Limb (tissue), 2 donors: ENCODE results near the gene ZBTB40.
A peak's percentile ranks its signal among the peaks of the same experiment; 100 is the strongest.

Experiments
- DNase-seq, 2 donors: peaks; one replicate each; pipeline ENCODE4 v3.0.0-alpha.2; 2016; ENCODE audit errors: extremely low spot score in 2 of 2

The ZBTB40 gene

DNA sequence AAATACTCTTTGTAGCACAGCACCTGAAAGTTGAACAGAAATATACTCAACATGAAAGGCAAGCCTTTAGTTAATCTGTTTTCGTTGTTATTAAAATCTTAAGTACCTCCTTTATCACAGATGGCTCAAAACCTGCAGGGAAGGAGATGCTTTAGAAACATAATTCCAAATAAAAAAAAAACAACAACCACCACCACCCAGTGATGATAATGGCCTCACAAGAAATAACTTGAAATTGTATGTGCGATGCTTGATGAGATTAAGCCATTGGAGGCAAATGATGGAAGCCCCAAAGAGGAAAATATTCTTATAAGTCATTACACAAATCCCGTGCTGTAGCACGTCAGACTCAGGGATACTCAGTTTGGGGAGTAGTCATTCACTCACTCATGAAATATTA lies 24.9 kb upstream of the ZBTB40 start:
- DNase-seq = no peak

DNA sequence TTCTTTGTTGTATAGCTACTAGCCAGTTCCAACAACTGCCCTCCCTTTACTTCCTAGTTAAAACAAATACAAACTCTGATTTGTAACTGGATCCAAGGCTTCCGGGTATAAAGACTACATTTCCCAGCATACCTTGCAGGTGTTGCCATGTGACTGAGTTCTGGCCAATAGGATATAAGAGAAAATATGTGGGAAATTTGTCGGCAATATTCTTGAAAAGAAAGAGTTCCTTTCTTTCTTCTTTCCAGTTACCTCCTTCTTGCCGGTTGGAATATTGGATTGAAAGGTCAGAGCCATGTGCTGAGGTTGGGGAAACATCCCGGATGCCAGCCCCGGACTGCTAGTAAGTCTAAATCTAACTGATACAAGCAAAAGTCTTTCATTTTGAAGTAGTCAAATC lies 23.0 kb upstream of the ZBTB40 start:
- peak in 1 of 2 donors; percentile 77 for DNase-seq

DNA sequence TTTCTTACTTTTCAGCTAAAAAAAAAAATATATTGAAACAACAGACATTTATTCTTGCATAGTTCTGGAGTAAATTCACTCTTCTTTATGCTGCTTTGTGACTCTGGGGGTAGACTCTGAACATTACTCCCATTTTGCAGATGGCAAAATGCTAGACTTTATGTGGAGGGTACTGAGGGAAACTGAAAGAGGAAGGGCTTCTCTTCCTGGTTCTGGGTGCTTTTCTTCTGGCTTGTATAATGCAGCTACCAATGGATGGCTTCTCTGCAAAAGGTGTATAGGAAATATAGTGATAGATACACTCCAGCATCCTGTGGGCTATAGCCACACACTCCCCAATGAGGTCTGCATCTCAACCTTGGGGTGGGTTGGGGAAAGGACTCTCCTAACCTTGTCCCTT lies 19.7 kb upstream of the ZBTB40 start:
- DNase-seq = no peak

DNA sequence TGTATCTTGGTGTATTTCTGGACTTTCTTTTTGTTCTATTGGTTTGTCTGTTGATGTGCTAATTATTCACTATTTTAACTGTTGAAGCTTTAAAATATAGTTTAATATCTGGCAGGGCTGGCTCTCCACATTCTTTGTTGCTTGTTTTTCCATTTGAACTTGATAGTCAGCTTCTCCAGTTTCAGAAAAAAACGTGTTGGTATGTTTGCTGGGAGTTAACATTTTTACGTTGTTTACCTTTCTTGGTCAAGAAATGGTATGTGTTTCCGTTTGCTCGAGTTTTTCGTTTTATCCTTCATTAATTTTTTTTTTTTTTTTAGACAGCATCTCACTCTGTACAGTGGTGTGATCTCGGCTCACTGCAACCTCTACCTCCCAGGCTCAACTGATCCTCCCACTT lies 16.9 kb upstream of the ZBTB40 start:
- no peak for DNase-seq

DNA sequence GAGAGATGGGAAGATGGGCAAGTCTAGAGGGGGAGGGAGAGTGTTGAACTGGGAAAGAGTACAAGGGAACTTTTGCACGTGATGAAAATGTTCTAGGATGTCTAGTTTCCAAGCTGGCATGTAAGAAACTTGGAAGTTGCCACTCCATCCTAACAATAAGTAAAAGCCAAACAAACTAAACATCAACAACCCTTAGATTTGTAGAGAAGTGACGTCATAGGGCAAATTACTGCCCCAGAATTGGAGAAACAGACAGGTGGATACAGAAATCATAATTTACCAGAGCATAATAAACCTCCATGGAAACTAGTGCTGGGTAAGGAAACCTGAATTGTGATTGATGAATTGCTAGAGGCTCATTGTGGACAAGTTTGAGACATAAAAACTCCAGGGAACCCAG lies 14.7 kb upstream of the ZBTB40 start:
- no peak for DNase-seq

DNA sequence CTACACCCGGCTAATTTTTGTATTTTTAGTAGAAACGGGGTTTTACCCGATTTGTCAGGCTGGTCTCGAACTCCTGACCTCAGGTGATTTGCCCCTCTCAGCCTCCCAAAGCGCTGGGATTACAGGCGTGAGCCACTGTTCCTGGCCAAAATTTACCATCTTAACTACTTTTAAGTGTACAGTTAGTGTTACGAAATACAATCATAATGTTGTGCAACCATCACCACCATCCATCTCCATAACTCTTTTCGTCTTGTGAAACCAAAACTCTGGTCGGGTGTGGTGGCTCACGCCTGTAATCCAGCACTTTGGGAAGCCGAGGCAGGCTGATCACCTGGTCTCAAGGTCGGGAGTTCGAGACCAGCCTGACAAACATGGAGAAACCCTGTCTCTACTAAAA lies 14.1 kb upstream of the ZBTB40 start:
- no peak for DNase-seq

DNA sequence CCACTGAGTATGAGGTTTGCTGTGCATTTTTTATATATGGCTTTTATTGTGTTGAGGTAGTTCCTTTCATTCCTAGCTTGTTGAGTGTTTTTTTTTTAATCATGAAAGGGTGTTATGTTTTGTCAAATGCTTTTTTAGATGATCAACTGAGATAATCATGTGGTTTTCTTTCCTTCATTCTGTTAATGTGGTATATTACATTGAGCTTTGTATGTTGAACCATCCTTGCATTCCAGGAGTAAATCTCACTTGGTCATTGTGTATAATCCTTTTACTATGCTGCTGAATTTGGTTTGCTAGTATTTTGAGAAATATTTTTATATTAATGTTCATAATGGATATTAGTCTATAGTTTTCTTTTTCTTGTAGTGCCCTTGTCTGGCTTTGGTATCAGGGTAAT lies 11.1 kb upstream of the ZBTB40 start:
- DNase-seq = no peak

DNA sequence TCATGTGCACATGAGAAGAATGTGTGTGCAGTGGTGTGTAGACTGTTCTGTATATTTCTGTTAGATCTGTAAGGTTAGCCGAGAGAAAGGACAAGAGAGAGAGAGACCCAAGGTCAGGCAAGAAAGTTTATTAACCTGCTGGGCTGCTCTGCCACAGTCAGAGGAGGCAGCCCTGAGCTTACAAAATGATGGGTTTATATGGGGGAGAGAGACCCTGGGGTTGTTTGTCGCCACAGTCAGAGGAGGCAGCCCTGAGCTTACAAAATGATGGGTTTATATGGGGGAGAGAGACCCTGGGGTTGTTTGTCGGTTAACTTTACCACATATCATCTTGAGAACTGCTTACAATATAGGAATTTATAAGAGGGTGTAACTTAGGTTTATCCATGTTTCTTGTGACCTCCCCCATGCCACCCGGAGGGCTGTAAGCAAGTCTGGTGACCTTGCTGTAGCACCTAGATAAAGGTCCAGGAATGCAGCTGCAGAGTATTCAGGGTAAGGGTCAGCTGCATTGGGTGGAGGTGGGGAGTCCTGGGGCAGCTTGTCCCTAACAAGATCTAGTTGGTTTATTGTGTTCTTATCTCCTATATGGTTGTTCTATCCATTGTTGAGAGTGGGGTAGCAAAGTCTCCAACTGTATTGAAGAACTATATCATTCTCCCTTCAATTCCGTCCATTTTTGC lies 9.3 kb upstream of the ZBTB40 start:
- DNase-seq = no peak

DNA sequence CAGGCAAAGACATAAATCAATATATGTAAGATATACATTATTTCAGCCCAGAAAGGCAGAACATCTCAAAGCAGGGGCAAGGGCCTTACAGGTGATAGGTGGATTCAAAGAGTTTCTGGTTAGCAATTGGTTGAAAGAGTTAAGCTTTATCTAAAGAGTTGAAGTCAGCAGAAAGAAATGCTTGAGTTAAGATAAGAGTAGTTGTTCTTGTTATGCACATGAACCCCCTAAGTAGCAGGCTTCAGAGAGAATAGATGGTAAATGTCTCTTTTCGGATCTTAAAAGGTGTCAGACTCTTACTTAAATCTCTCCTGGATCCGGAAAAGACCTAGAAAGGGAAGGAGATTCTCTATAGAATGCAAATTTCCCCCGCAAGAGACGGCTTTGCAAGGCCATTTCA lies 8.3 kb upstream of the ZBTB40 start:
- no peak for DNase-seq

DNA sequence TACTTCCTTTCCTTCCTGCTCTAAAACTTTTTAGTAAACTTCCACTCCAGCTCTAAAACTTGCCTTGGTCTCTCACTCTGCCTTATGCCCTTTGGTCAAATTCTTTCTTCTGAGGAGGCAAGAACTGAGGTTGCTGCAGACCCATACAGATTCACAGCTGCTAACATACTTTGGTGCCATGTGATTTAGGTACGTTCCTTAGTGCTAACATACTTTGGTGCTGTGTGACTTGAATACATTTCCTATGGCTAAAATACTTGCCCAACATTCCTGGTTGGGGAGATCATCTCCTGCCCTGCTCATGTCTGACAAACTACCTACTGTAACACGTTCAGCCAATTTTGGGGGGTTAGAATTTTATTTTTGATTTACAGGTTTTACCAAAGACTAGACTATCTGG lies 6.8 kb upstream of the ZBTB40 start:
- no peak for DNase-seq

DNA sequence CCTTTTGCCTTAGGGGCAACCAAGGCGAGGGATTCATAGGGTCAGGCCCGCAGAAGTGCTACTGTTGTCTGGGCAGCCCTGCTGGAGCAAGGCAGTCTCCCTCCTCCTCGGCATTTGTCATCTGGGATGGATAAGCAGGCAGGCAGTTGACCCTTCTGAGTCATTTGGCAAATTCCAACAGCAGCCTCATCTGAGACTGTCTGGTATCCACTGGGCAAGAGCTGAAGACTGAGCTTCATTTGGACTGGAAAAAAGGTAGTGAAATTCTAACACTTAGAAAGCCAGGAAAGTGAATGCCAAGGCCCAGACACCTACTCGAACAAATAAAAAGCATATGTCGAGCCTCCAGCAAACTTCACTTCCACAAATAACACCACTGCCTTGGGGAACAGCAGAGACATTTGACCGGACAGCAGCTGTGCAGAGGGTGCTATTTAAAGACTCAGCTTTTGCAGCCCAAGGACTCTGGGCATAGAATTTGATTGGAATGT lies 4.0 kb upstream of the ZBTB40 start:
- DNase-seq = peak; percentile 35 to 36

DNA sequence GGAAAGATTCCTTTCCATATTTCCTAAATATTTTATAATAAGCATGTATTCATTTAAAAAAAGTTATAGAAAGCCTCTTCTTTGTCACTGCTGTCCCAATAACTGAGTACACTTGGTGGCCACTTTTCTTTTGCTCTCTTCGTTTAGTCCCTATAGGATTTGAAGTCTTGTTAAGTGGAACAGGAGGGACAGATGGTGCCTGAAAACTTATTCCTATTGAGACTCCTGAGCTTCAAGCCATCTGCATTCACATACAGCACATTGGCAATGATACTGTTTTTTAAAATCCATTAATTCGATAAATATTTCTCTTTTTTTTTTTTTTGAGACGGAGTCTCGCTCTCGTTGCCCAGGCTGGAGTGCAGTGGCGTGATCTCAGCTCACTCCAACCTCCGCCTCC lies 2.0 kb upstream of the ZBTB40 start:
- DNase-seq = no peak

DNA sequence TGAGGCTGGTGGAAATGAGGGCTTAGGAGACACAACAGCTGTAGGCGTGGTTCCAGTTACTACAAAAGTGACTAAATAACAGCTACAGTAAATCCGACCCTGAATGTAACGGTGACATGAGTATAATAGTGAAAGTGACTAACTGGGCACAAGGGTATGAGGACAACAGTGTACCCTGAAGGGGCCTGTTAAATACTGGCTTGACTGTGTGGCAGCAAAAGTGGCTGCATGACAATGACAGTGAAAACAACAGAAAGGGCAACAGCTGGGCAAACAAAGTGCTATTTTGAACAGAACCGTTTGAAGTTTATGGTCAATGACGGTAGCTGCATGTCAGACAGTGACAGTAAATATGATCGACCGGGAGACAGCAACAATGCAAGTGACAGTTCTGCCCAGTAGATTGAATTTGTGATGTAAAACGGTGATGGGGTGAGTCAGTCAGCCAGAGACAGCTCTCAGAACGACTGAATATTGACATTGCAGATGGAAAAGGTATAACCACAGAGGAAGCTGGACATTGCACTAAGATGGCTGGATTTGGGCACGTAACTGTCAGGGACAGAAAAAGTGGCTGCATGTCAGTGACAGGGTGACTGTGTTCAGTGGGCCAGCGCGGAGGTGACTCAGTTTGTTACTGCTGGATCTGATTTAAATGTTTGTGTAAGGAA lies 1.2 kb upstream of the ZBTB40 start:
- no peak for DNase-seq

DNA sequence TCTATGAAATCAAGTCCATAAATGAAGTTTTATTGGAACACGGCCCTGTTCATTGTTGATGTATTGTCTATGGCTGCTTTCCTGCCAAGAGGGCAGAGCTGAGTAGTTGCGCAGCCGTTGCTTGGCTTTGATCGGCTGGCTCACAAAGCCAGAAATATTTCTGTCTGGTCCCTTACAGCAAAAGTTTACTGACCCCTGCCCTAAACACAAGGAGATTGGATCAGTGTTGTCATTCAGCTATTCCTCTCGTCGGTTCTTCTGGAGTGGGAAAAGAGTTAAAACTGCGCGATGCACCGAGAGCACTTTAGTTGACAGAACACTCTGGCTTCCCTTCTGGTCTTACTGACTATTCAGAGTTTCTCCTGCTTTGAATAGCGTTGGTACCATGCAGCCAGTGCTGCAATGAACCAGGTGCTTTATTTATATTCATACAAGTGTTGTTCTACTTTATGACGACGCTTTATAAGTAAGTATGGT lies 868 bp downstream of the ZBTB40 start:
- peak; percentile 53 to 63 for DNase-seq

DNA sequence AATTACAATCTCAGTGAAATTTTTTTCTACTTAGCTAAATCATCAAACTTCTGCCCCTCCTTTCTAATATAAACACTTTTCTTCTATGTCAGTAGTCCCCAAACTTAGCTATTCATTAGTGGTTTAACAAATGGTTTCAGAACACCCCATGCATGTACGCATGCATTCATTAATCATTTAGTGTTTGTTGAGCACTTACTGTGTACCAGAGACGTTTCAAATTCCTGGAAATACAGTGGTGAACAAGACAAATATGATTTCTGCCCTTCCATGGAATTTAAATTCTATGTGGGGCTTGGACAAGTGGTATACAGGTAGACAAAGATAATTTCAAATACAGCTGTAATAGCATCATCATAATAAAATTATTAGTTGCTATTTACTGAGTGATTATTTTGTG lies 1.5 kb downstream of the ZBTB40 start:
- DNase-seq = no peak

DNA sequence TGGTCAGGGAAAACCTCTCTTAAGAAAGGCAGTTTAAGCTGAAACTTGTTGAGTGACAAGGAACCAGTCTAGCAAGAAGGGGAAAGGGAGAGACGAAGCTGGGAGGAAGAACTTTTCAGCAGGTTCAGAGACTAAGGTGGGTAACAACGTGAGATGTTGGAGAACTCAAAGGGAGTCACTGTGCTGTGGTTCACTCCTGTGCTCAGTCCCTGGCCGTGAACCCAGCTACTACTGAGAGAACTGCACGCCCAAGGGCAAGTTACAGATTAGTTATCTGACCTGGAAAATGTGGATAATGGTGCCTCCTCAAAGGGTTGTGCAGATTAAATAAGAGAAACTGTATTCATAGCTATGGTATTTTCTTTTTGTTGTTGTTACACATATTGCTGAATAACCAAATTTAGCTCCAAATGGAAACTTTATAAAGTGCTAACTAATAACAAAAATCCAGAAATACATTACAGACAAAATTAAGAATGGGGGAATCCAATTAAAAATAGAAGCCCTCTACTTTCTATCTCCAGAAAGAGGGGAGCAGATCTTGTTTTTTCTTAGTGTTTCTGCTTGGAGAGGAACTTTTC lies 2.9 kb downstream of the ZBTB40 start:
- DNase-seq = no peak

DNA sequence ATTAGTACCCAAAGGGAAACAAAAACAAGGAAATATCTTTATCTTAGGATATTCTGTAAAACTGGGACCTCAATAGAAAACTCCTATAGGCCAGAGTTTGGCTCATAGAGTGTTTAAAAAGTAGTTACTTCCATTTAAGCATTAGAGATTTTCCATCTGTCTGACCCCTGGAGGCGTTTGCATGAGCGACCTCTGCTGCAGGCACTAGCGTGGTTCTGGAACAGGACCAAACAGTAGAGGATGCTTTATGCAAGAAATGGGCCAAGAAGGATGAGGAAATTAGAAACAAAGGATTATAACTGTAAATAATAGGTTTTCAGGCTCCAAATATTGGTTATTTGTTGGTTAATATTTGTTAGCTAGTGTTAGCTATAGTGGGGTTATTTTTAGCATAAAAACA lies 5.7 kb downstream of the ZBTB40 start:
- no peak for DNase-seq

DNA sequence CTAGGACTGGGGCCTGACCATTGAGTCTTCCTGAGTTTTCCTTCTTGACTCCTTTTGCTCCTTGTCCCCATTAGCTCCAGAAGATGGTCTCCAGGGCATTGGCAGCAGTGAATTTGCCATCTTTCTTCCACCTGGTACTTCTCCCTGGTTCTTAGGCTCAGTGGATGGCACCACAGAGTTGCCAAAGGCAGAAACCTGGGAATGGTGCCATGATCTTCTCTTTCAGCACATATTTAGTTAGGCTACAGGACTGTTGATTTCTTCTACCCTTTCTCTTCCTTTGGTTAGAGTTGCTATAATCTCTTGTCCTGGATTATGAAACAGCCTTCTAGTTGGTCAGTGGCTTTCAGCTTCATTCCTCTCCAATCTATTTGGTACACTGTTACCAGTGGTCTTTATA lies 6.2 kb downstream of the ZBTB40 start:
- DNase-seq = no peak

DNA sequence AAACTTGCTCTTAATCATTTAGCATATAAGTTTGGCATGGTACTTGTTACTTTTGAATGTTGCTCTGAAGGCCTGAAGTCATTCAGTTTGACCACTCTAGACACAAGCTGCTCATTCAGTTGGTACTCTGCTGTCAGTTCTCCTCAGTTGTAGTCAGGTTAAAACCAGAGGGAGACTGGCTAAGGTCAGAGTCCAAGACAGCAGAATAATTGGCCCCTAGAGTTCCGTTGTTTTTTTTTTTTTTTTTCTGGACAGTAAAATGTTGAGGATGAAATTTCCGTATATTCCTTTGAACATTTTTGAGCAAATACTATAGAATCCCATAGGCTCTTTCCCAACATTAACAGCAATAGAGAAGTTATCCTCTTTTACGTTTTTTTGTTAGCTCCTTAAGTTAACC lies 9.4 kb downstream of the ZBTB40 start:
- no peak for DNase-seq

DNA sequence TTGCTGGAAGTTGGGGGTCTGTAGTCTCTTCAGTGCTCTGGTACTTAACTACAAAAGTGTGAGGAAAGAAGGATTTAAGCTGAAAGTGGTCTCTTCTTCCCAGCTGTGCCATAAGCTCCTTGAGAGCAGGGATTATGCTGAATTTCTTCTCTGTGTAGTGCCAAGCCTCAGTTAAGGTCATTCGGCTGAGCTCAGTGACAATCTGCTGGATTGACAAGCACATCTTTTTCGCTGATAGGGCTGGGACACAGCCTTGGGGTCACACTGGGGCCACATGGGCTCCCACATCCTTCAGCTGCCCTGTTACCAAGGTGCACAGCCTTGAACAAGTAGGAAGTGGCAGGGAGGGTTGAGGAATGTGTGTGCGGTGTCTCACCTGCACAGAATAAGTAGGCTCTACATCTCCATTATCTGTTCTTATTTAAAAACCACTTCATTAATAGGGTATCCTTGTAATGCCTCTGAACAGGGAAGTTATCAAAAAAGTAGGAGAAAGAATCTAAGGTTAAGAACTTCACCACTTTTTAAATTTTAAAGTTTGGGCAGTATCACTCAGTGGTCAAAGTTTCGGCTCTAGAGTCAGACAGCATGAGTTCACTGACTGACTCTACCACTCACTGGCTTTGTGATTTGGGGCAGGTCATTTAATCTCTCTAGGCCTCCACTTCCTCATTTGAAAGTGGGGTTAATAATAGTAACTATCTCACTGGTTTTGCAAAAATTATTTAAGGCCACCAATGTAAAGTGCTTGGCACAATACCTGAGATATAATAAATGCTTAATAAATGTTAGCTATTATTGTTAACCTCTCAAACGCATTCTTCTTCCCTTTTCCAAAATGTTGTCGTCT lies 10.3 kb downstream of the ZBTB40 start:
- no peak for DNase-seq

DNA sequence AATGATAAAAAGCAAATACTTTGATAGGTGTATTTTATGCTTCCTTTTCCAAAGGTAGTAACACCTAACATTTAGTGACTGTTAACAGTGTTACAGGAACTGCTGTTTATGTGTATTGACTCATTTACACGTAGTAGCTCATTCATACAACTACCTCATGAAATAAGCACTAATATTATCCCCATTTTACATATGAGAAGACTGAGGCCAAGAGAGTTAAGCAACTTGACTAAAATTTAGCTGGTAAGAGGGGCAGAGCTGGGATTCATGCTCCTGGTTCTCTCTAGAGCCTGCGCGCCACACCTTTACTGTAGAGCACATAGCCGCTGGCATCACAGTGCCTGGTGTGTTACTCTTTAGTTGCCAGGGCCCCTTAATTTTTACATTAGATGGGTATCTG lies 11.3 kb downstream of the ZBTB40 start:
- DNase-seq = no peak

DNA sequence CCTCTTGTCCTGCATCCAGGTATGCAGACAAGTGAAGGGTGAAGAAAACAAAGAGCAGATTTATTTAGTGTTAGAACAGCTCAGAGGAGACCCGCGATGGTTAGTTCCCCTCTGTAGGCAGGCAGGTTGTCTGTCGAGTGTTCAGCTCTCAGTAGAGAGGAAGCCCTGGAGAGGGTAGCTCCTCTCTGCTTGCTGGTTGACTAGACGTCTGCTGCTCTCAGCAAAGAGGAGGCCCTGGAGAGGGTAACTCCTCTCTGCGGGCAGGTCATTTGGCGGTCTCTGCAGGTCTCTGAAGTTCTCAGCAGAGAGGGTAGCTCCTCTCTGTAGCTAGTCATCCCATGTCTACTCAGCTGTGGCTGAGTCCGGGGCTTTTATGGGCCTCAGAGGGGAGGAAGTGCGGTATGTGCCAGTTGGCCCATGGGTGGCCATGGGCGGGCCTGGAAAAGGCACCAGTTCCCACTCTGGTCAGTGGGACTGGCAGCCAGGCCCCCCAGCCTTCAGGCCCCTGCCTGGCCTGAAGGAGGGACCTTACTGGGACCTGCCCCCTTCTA lies 13.4 kb downstream of the ZBTB40 start:
- DNase-seq = no peak
